Lung (tissue), 12 donors: Measurements from ENCODE around the gene SUSD1. TPM values are rescaled to one million over a fixed set of nuclear protein-coding genes. Genes with fewer than 3 reads are reported as not detected.
"Not testable (repeated sequence)": the region's sequence is repeated elsewhere in the genome, so short reads cannot be mapped to it uniquely, and the experiment has no call there.

Experiments used
- ATAC-seq: fragments of 200-7000 bp; cut with Tn5 transposase; one replicate; pipeline ENCODE4 v1.9.1; 2020; ENCODE audit warnings: moderate number of reproducible peaks; ENCODE audit not compliant: insufficient read depth, low FRiP score
- DNase-seq, 3 donors: peaks; one replicate each; pipeline ENCODE4 v3.0.0-alpha.2; 2013 to 2017
- H3K27ac ChIP-seq, 2 donors: one replicate each; pipeline ENCODE4 v1.5.1; 2013; ENCODE audit warnings: mild to moderate bottlenecking in 2 of 2, moderate library complexity in 2 of 2, control low read depth in 1 of 2, inconsistent platforms in 1 of 2, low read depth in 1 of 2, low read length in 1 of 2
- H3K27me3 ChIP-seq, 3 donors: one replicate each; pipeline ENCODE4 v1.5.1; 2013; ENCODE audit warnings: low read length in 2 of 3; ENCODE audit not compliant: control insufficient read depth in 3 of 3, insufficient read depth in 3 of 3
- H3K36me3 ChIP-seq, 4 donors: one replicate each; pipeline ENCODE4 v1.5.1; 2013; ENCODE audit warnings: low read length in 4 of 4, mild to moderate bottlenecking in 1 of 4, moderate library complexity in 1 of 4; ENCODE audit not compliant: control insufficient read depth in 4 of 4, insufficient read depth in 4 of 4
- H3K4me1 ChIP-seq, 5 donors: one replicate each; pipeline ENCODE4 v1.5.1; 2013; ENCODE audit warnings: low read length in 5 of 5, mild to moderate bottlenecking in 2 of 5, moderate library complexity in 1 of 5; ENCODE audit not compliant: control insufficient read depth in 5 of 5, insufficient read depth in 5 of 5
- H3K4me3 ChIP-seq: one replicate; pipeline ENCODE4 v1.5.1; 2013; ENCODE audit warnings: mild to moderate bottlenecking, control low read depth, moderate library complexity
- H3K9ac ChIP-seq, 2 donors: one replicate each; pipeline ENCODE4 v1.5.1; 2013; ENCODE audit warnings: low read length in 2 of 2, control low read depth in 1 of 2; ENCODE audit not compliant: insufficient read depth in 1 of 2
- H3K9me3 ChIP-seq, 4 donors: one replicate each; pipeline ENCODE4 v1.5.1; 2013; ENCODE audit warnings: low read length in 3 of 4, mild to moderate bottlenecking in 1 of 4, moderate library complexity in 1 of 4; ENCODE audit not compliant: control insufficient read depth in 4 of 4, insufficient read depth in 3 of 4
- CTCF ChIP-seq: IDR thresholded peaks from 2 replicates; pipeline ENCODE4 v1.5.1; 2012; ENCODE audit warnings: mild to moderate bottlenecking; ENCODE audit errors: control extremely low read depth, extremely low read depth
- WGBS, 2 donors: extraction: QIAGEN DNeasy Blood & Tissue Kit; methylation state at CpG; one replicate each; pipeline ENCODE4 v1.1.7; 2013; 5-methylcytosine and 5-hydroxymethylcytosine counted together
- polyA plus RNA-seq, 2 donors: library from polyadenylated mRNA; stranded (reverse); fragments of 200-250 nt; gene quantifications; one replicate each; pipeline ENCODE4 v1.2.1, GENCODE V29; 2013
- total RNA-seq, 2 donors: library from RNA; depleted of rRNA in 1 of 2; stranded (reverse); fragments of >200 nt in 1 of 2; gene quantifications; one replicate each; pipeline ENCODE4 v1.2.1, GENCODE V29; 2014 to 2021
- donor health status: control.
- donor health status: control.
- donor health status: Bipolar disorder and iron deficiency.
- donor health status: healthy.
- donor health status: DM: yes; HTN: yes; CAD: no.

Gene SUSD1
- total and polyA plus RNA-seq, 4 donors: 4.4 to 26.6 (median 21.1) TPM

GRCh38 chr9:112140936-112141335 is 34.2 kb downstream of the SUSD1 start:
- ATAC-seq: no peak
- H3K36me3 ChIP-seq: peaks cover 0 to 16% (median 8%) of the 10 kb centered on the region in 4 donors
- H3K27ac ChIP-seq: no peak overlapping the region
- no peaks in the 10 kb centered on the region for H3K27me3 ChIP-seq
- H3K4me1 ChIP-seq: no peaks in the 10 kb centered on the region
- H3K9me3 ChIP-seq: no peaks in the 10 kb centered on the region
- no peak overlapping the region for H3K9ac ChIP-seq
- no peak for DNase-seq
- H3K4me3 ChIP-seq: no peak overlapping the region
- 97% methylated on average over 2 of the region's 2 CpGs for WGBS, 2 donors
- no peak for TF ChIP-seq CTCF

- Histone ChIP-seq H3K27ac (no peak overlapping the region), H3K36me3 (peaks cover 0 to 12% (median 2%) of the 10 kb centered on the region in 4 donors), H3K9ac (no peak overlapping the region), H3K9me3 (no peaks in the 10 kb centered on the region), H3K4me1 (no peaks in the 10 kb centered on the region), H3K27me3 (no peaks in the 10 kb centered on the region), H3K4me3 (no peak overlapping the region)
- no peak for TF ChIP-seq CTCF
- no peak for DNase-seq
- 97 to 98% methylated on average over 3 of the region's 3 CpGs for WGBS, 2 donors
- no peak for ATAC-seq
Measured at GRCh38 chr9:112137066-112137465, 38.0 kb downstream of the SUSD1 start.

GRCh38 chr9:112135706-112136105 is 39.4 kb downstream of the SUSD1 start:
- no peaks in the 10 kb centered on the region for H3K4me1 ChIP-seq
- no peak overlapping the region for H3K4me3 ChIP-seq
- no peak overlapping the region for H3K27ac ChIP-seq
- peaks cover 0 to 8% (median under 1%) of the 10 kb centered on the region in 4 donors for H3K36me3 ChIP-seq
- no peak overlapping the region for H3K9ac ChIP-seq
- peak in 1 of 3 donors; percentile 18 for DNase-seq
- H3K9me3 ChIP-seq: no peaks in the 10 kb centered on the region
- no peaks in the 10 kb centered on the region for H3K27me3 ChIP-seq
- TF ChIP-seq CTCF: no peak
- 55 to 66% methylated on average over 4 of the region's 4 CpGs for WGBS, 2 donors
- no peak for ATAC-seq

GRCh38 chr9:112133806-112134205 is 41.3 kb downstream of the SUSD1 start:
- H3K27ac ChIP-seq, H3K27me3 ChIP-seq, ATAC-seq, H3K9me3 ChIP-seq, DNase-seq, H3K4me3 ChIP-seq, H3K9ac ChIP-seq, H3K36me3 ChIP-seq, H3K4me1 ChIP-seq: not testable (repeated sequence)
- 98 to 100% methylated on average over 1 of the region's 1 CpG for WGBS, 2 donors
